ENCODE results near the gene CCL4L2.
"Not testable (repeated sequence)": the region's sequence is repeated elsewhere in the genome, so short reads cannot be mapped to it uniquely, and the experiment has no call there.

CCL4L2 gene

DNA sequence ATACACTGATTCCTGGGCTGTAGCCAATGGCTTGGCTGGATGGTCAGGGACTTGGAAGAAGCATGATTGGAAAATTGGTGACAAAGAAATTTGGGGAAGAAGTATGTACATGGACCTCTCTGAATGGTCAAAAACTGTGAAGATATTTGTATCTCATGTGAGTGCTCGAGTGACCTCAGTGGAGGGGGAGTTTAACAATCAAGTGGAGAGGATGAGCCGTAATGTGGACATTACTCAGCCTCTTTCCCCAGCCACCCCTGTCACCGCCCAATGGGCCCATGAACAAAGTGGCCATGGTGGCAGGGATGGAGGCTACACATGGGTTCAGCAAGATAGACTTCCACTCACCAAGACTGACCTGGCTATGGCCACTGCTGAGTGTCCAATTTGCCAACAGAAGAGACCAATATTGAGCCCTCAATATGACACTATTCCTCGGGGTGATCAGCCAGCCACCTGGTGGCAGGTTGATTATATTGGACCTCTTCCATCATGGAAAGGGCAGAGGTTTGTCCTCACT is 10.8 kb downstream of the CCL4L2 start:
- not testable (repeated sequence) for DNase-seq

DNA sequence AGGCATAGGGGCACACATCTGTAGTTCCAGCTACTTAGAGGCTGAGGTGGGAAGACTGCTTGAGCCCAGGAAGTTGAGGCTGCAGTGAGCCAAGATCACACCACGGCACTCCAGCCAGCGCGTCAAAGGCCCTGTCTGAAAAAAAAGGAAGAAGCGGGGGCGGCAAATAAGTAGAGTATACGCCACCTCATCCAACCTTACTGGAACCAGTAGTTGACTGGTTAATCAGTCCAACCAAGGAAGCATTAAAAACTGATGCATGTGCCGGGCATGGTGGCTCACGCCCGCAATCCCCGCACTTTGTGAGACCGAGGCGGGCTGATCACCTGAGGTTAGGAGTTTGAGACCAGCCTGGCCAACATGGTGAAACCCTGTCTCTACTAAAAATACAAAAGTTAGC is 12.1 kb downstream of the CCL4L2 start:
- not testable (repeated sequence) for DNase-seq

- DNase-seq, result not testable (repeated sequence)
Observed at GRCh38 chr17:36229644-36230043, 18.8 kb downstream of the CCL4L2 start.

GRCh38 chr17:36242046-36242445 is 31.2 kb downstream of the CCL4L2 start:
- DNase-seq, result not testable (repeated sequence)

Measured in fibroblast of skin of back (primary cell).